CD4-positive, CD25-positive, alpha-beta regulatory T cell (primary cell): ENCODE results near the gene AK2. TPM values are rescaled to one million over a fixed set of nuclear protein-coding genes. Genes with fewer than 3 reads are reported as not detected.
A peak's percentile ranks its signal among the peaks of the same experiment; 100 is the strongest.

Experiments
- ATAC-seq, 2 donors: fragments of 150-1000 bp; cut with Tn5 transposase; one replicate each; pipeline ENCODE4 v1.10.0; 2021; ENCODE audit warnings: low read depth in 2 of 2, moderate number of reproducible peaks in 2 of 2, moderate library complexity in 1 of 2
- DNase-seq, 3 donors: peaks; one replicate each; pipeline versions ENCODE4 v3.0.0 to v3.0.0-alpha.2; 2012 to 2022; ENCODE audit warnings: mixed read lengths in 1 of 3
- H3K27ac ChIP-seq: one replicate; pipeline ENCODE4 v1.7.0; 2013; ENCODE audit warnings: mild to moderate bottlenecking, low read length; ENCODE audit not compliant: insufficient read depth, poor library complexity, severe bottlenecking
- H3K27me3 ChIP-seq: one replicate; pipeline ENCODE4 v1.7.0; 2013; ENCODE audit warnings: low read length; ENCODE audit not compliant: control insufficient read depth, insufficient read depth
- H3K36me3 ChIP-seq: one replicate; pipeline ENCODE4 v1.7.0; 2013; ENCODE audit warnings: mild to moderate bottlenecking, low read length, moderate library complexity; ENCODE audit not compliant: control insufficient read depth, insufficient read depth
- H3K4me1 ChIP-seq: 2 replicates; pipeline ENCODE4 v1.7.0; 2013; ENCODE audit warnings: mild to moderate bottlenecking, low read length; ENCODE audit not compliant: insufficient read depth, control insufficient read depth, poor library complexity, severe bottlenecking
- H3K4me3 ChIP-seq: one replicate; pipeline ENCODE4 v1.7.0; 2013; ENCODE audit warnings: low read depth, mild to moderate bottlenecking, low read length, moderate library complexity
- H3K9me3 ChIP-seq, 2 experiments: 1 replicate in 1 of 2; 2 replicates in 1 of 2; pipeline ENCODE4 v1.7.0; 2013; ENCODE audit warnings: low read length in 2 of 2, mild to moderate bottlenecking in 1 of 2, moderate library complexity in 1 of 2; ENCODE audit not compliant: control insufficient read depth in 2 of 2
- H3K27ac Mint-ChIP-seq, 3 donors: one replicate each; pipeline ENCODE4 v1.8.0; 2020 to 2022; ENCODE audit warnings: mild to moderate bottlenecking in 3 of 3, mixed read lengths in 3 of 3, moderate library complexity in 2 of 3
- H3K27me3 Mint-ChIP-seq: one replicate; pipeline ENCODE4 v1.8.0; 2022; ENCODE audit warnings: mild to moderate bottlenecking, mixed read lengths
- H3K36me3 Mint-ChIP-seq: one replicate; pipeline ENCODE4 v1.8.0; 2020; ENCODE audit warnings: mixed read lengths
- H3K4me1 Mint-ChIP-seq, 4 donors: one replicate each; pipeline ENCODE4 v1.8.0; 2020 to 2022; ENCODE audit warnings: mixed read lengths in 4 of 4, mild to moderate bottlenecking in 1 of 4
- H3K4me3 Mint-ChIP-seq, 4 donors: one replicate each; pipeline ENCODE4 v1.8.0; 2020 to 2022; ENCODE audit warnings: mild to moderate bottlenecking in 4 of 4, mixed read lengths in 4 of 4, moderate library complexity in 3 of 4
- H3K9me3 Mint-ChIP-seq, 7 donors: one replicate each; pipeline ENCODE4 v1.8.0; 2020 to 2022; ENCODE audit warnings: mixed read lengths in 7 of 7, mild to moderate bottlenecking in 3 of 7, moderate library complexity in 2 of 7
- polyA plus RNA-seq, 4 donors: library from polyadenylated mRNA; unstranded; fragments of 300-500 nt; fragmentation: Illumina TruSeq; gene quantifications; one replicate each; pipeline ENCODE4 v1.2.3, GENCODE V29; 2021
- total RNA-seq: library from RNA; stranded (reverse); gene quantifications from one replicate; pipeline ENCODE4 v1.2.3, GENCODE V29; 2022

The AK2 gene
- total and polyA plus RNA-seq, 5 donors from 2014 or later: 55.3 to 122 (median 114) TPM

DNA sequence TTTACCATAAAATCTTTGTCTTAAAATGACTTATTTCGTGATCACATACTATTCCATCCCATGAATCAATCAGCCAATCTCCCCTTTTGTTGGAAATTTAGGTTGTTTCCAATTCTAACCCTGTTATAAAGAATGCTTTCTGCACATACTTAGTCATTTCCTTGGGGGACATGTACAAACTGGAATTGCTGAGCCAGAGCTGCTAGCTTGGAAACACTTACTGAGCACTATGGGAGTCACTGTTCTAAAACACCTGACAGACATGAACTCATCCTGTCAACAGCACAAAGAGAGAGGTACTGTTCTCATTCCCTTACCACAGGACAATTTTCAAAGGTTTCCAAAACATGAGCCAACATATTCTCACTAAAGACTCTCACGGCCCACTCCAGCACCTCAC, 32.1 kb downstream of the AK2 start:
- DNase-seq: no peak
- Mint-ChIP-seq H3K27me3 (no peaks in the 10 kb centered on the region), H3K9me3 (no peaks in the 10 kb centered on the region), H3K4me3 (no peak overlapping the region), H3K36me3 (peaks cover 17% of the 10 kb centered on the region), H3K4me1 (peaks cover 0 to 9% (median 3%) of the 10 kb centered on the region in 4 donors), H3K27ac (peak overlapping the region in 1 of 3 donors; percentile 77)
- Histone ChIP-seq H3K36me3 (peaks cover 28% of the 10 kb centered on the region), H3K4me3 (no peak overlapping the region), H3K9me3 (no peaks in the 10 kb centered on the region), H3K27me3 (no peaks in the 10 kb centered on the region), H3K27ac (no peak overlapping the region), H3K4me1 (no peaks in the 10 kb centered on the region)
- no peak for ATAC-seq

DNA sequence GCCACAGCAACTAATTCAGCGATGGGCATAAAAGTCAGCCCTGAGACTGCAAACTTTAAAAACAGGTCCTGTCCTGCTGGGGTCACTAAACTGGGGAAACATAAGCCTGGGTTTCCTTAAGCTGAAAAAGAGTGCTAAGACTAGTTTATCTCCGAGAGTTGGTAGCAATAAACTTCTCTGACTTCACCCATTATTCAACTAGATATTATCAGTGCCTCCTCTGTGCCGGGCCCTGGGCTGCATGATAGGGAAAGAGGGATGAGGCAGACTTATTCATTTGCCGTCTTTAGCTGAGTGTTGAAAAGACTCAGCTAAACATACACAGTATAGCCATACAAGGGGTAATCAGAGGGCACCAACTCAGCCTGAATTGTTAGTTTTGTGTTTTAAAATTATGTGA, 33.0 kb downstream of the AK2 start:
- ATAC-seq (no peak), DNase-seq (no peak)
- Histone ChIP-seq H3K9me3 (no peaks in the 10 kb centered on the region), H3K4me1 (no peaks in the 10 kb centered on the region), H3K27ac (no peak overlapping the region), H3K4me3 (no peak overlapping the region), H3K27me3 (no peaks in the 10 kb centered on the region), H3K36me3 (peaks cover 18% of the 10 kb centered on the region)
- no peaks in the 10 kb centered on the region for H3K27me3 Mint-ChIP-seq
- peaks cover 14% of the 10 kb centered on the region for H3K36me3 Mint-ChIP-seq
- peaks cover 0 to 9% (median 3%) of the 10 kb centered on the region in 4 donors for H3K4me1 Mint-ChIP-seq
- H3K4me3 Mint-ChIP-seq: no peak overlapping the region
- H3K27ac Mint-ChIP-seq: no peak overlapping the region
- H3K9me3 Mint-ChIP-seq: no peaks in the 10 kb centered on the region

DNA sequence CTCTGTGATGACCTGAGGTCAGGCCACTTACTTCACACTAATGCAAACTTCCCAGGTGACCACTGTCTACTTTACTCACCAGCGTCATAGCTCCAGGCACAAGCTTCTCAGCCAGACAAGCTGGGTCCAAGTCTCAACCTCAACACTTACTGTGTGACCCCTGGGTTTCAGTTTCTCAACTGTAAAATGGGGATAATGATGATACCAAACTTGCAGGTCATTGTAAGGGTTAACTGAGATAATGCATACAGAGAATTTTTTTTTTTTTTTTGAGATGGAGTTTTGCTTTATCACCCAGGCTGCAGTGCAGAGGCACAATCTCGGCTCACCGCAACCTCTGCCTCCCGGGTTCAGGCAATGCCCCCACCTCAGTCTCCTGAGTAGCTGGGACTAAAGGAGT, 34.7 kb downstream of the AK2 start:
- ATAC-seq: no peak
- Histone ChIP-seq H3K36me3 (peaks cover 3% of the 10 kb centered on the region), H3K9me3 (no peaks in the 10 kb centered on the region), H3K27ac (no peak overlapping the region), H3K4me1 (no peaks in the 10 kb centered on the region), H3K4me3 (no peak overlapping the region), H3K27me3 (no peaks in the 10 kb centered on the region)
- H3K27ac Mint-ChIP-seq: peak overlapping the region in 1 of 3 donors; percentile 55
- H3K4me1 Mint-ChIP-seq: peaks cover 0 to 19% (median 12%) of the 10 kb centered on the region in 4 donors
- H3K27me3 Mint-ChIP-seq: no peaks in the 10 kb centered on the region
- H3K36me3 Mint-ChIP-seq: peaks cover 7% of the 10 kb centered on the region
- no peak for DNase-seq
- no peak overlapping the region for H3K4me3 Mint-ChIP-seq
- no peaks in the 10 kb centered on the region for H3K9me3 Mint-ChIP-seq

DNA sequence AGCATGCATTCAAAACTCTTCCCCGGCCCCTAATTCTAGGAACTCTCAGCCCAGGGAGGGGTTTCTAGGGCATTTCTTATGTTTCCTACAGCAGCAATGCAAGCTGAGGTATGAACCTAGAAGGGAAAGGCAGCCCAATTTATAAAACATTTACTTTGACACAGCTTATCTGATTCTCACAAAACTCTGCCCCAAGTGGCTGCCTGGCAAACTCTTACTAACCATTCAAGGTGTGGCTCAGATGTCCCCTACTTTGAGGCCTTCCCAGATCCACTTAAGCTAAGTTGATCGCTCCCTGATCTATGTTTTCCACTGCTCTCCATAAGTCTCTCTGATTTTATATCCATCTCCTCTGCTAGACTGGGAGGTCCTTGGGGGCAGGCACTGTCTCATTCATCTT, 35.4 kb downstream of the AK2 start:
- H3K27me3 Mint-ChIP-seq: no peaks in the 10 kb centered on the region
- H3K36me3 ChIP-seq: peaks cover 3% of the 10 kb centered on the region
- DNase-seq (peak in 1 of 3 donors; percentile 39), ATAC-seq (no peak)
- no peak overlapping the region for H3K27ac ChIP-seq
- no peak overlapping the region for H3K4me3 Mint-ChIP-seq
- no peaks in the 10 kb centered on the region for H3K4me1 ChIP-seq
- H3K9me3 Mint-ChIP-seq: no peaks in the 10 kb centered on the region
- H3K9me3 ChIP-seq: no peaks in the 10 kb centered on the region
- H3K36me3 Mint-ChIP-seq: peaks cover 5% of the 10 kb centered on the region
- H3K27ac Mint-ChIP-seq: peak overlapping the region in 2 of 3 donors; percentile 57 to 67
- no peak overlapping the region for H3K4me3 ChIP-seq
- H3K27me3 ChIP-seq: no peaks in the 10 kb centered on the region
- H3K4me1 Mint-ChIP-seq: peaks cover 0 to 19% (median 12%) of the 10 kb centered on the region in 4 donors

DNA sequence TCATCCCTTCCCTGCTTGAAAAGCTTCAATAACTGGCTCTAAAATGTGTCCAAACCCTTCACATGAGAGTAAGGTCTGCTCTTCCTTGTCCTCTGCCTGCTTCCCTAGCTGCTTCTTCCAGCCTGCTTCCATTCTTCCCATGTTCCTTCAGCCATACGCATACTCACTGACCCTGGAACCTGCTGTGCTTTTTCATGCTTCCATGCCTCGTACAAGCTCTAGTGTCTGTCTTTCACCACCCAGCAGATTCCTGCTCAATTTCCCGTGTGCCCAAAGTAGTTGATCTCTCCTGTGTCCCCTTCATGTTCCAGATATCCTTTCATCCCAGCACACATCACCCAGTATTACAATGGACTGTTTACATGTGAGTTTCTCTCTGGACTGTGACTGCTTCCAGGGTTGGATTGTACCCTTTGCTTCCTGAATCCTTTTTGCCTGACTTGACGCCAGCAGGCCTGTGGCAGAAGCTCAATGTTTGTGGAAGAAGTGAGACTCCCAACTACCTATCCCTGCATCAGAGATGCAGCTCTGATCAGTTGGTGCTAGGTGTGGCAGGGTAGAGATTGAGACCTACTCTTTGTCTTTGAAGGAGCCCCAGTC, 36.2 kb downstream of the AK2 start:
- H3K4me1 ChIP-seq: no peaks in the 10 kb centered on the region
- Mint-ChIP-seq H3K9me3 (no peaks in the 10 kb centered on the region), H3K27me3 (no peaks in the 10 kb centered on the region), H3K27ac (peak overlapping the region in 1 of 3 donors; percentile 22), H3K36me3 (peaks cover 4% of the 10 kb centered on the region), H3K4me3 (no peak overlapping the region), H3K4me1 (peaks cover 0 to 19% (median 12%) of the 10 kb centered on the region in 4 donors)
- no peaks in the 10 kb centered on the region for H3K9me3 ChIP-seq
- H3K27ac ChIP-seq: no peak overlapping the region
- ATAC-seq: no peak
- no peak overlapping the region for H3K4me3 ChIP-seq
- H3K36me3 ChIP-seq: peaks cover 2% of the 10 kb centered on the region
- no peaks in the 10 kb centered on the region for H3K27me3 ChIP-seq
- no peak for DNase-seq

DNA sequence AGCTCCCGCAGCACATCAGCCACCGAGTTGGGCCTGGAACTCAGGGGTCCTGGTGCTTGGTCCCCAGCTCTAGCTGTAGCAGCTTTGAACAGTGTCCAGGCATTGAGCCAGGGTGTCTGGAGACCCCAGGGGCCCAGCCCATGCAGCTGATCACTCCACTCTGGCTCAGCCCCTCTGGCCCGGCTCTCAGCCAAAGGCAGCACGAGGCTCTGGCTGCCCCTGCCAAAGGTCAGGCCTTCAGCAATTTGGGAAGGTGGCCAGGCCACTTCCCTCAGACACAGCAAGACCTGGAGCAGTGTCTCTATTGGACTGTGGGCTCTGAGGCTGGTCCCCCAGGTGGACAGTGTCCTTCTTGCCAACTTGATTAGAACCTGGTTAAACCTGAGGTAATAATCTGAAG, 37.7 kb downstream of the AK2 start:
- H3K4me1 Mint-ChIP-seq: peaks cover 0 to 19% (median 12%) of the 10 kb centered on the region in 4 donors
- no peaks in the 10 kb centered on the region for H3K27me3 Mint-ChIP-seq
- H3K36me3 Mint-ChIP-seq: no peaks in the 10 kb centered on the region
- no peak overlapping the region for H3K27ac Mint-ChIP-seq
- no peaks in the 10 kb centered on the region for H3K9me3 ChIP-seq
- H3K36me3 ChIP-seq: no peaks in the 10 kb centered on the region
- DNase-seq: no peak
- H3K4me1 ChIP-seq: no peaks in the 10 kb centered on the region
- H3K9me3 Mint-ChIP-seq: no peaks in the 10 kb centered on the region
- H3K4me3 Mint-ChIP-seq: no peak overlapping the region
- H3K27ac ChIP-seq: no peak overlapping the region
- H3K27me3 ChIP-seq: no peaks in the 10 kb centered on the region
- H3K4me3 ChIP-seq: no peak overlapping the region
- no peak for ATAC-seq

DNA sequence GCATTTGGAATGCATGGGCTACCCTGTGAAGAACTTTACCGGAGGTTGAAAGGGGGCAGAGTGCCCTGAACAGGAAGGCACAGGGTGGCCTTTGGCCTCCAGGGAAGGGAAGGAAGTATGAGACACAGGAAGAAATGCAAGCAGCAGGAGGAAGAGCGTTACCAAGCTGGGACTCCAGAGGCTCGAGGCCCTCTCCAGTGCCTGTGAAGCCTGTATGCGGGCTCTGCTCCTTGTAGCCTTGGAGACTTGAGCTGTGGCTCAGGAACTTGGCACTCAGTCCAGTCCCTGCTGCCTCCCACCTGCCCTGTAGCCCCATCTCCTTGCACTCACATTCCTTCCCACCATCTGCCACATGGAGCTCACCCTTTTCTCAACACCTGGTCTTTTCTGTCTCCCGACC, 38.6 kb downstream of the AK2 start:
- H3K27me3 Mint-ChIP-seq: no peaks in the 10 kb centered on the region
- no peaks in the 10 kb centered on the region for H3K27me3 ChIP-seq
- ATAC-seq (no peak), DNase-seq (no peak)
- H3K36me3 ChIP-seq: no peaks in the 10 kb centered on the region
- H3K4me3 Mint-ChIP-seq: peak overlapping the region in 1 of 4 donors; percentile 8
- no peaks in the 10 kb centered on the region for H3K36me3 Mint-ChIP-seq
- H3K4me1 ChIP-seq: no peaks in the 10 kb centered on the region
- H3K27ac ChIP-seq: no peak overlapping the region
- no peaks in the 10 kb centered on the region for H3K9me3 Mint-ChIP-seq
- H3K4me3 ChIP-seq: no peak overlapping the region
- H3K9me3 ChIP-seq: no peaks in the 10 kb centered on the region
- peak overlapping the region; percentile 7 to 66 (median 59) for H3K27ac Mint-ChIP-seq
- peaks cover 0 to 19% (median 12%) of the 10 kb centered on the region in 4 donors for H3K4me1 Mint-ChIP-seq

DNA sequence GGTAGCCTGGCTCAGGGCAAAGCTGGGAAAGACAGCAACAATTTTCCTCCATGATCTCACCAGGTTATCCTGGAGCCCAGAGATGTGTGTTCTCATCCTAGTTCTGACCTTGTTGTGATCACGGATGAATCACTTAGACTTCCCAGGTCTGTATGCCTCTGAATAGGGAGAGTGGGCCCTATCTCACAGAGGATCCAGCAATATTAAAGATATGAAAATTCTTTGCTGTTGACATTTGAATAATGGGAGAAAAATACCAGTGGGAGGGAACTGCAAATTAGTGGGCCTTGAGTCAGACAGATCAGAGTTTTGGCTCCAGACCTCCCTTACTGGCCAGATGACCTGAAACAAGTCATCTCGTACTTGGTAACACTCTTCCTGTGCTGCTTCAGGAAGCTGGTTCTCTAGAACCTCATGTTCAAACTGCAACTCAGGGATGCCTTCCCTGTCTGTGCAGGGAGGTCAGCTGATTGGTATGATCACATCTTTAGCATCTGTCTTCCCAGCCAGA, 39.2 kb downstream of the AK2 start:
- Mint-ChIP-seq H3K9me3 (no peaks in the 10 kb centered on the region), H3K27ac (peak overlapping the region; percentile 7 to 66 (median 59)), H3K27me3 (no peaks in the 10 kb centered on the region), H3K36me3 (no peaks in the 10 kb centered on the region), H3K4me1 (peaks cover 0 to 23% (median 14%) of the 10 kb centered on the region in 4 donors), H3K4me3 (no peak overlapping the region)
- Histone ChIP-seq H3K36me3 (no peaks in the 10 kb centered on the region), H3K4me3 (no peak overlapping the region), H3K27ac (no peak overlapping the region), H3K4me1 (peaks cover 2% of the 10 kb centered on the region), H3K9me3 (no peaks in the 10 kb centered on the region), H3K27me3 (no peaks in the 10 kb centered on the region)
- no peak for ATAC-seq
- DNase-seq: no peak
